Gastroesophageal sphincter (tissue), 4 donors: ENCODE measurements around the gene PARP6. TPM values are rescaled to one million over a fixed set of nuclear protein-coding genes. Genes with fewer than 3 reads are reported as not detected.
A peak's percentile ranks its signal among the peaks of the same experiment; 100 is the strongest.

ENCODE experiments used
- ATAC-seq: fragments of 150-250 bp; one replicate; pipeline ENCODE4 v1.9.1; 2016; ENCODE audit warnings: mild to moderate bottlenecking, moderate library complexity
- H3K27ac ChIP-seq, 4 donors: fragments of 200-600 bp; sonication (generic) in 3 of 4; 1 replicate in 3 of 4; 2 replicates in 1 of 4; pipeline ENCODE4 v1.5.1; 2016 to 2019
- H3K27me3 ChIP-seq: fragments of 200-600 bp; sonication (generic); one replicate; pipeline ENCODE4 v1.5.1; 2019
- H3K36me3 ChIP-seq, 2 donors: fragments of 200-600 bp; sonication (generic); one replicate each; pipeline ENCODE4 v1.5.1; 2019; ENCODE audit warnings: control low read depth in 1 of 2
- H3K4me1 ChIP-seq, 3 donors: fragments of 200-600 bp; sonication (generic); 1 replicate in 2 of 3; 2 replicates in 1 of 3; pipeline ENCODE4 v1.5.1; 2016 to 2019; ENCODE audit warnings: control low read depth in 2 of 3
- H3K4me3 ChIP-seq, 2 donors: fragments of 200-600 bp; sonication (generic); one replicate each; pipeline ENCODE4 v1.5.1; 2019; ENCODE audit warnings: mild to moderate bottlenecking in 1 of 2, moderate library complexity in 1 of 2
- H3K9me3 ChIP-seq, 3 donors: fragments of 200-600 bp; sonication (generic); one replicate each; pipeline ENCODE4 v1.5.1; 2017 to 2019; ENCODE audit warnings: control low read depth in 2 of 3
- CTCF ChIP-seq, 4 experiments: fragments of 200-600 bp in 2 of 4; fragments of 450-650 bp in 2 of 4; sonication (generic) in 1 of 4; IDR thresholded peaks; one replicate each; pipeline ENCODE4 v1.5.1; 2017 to 2019; ENCODE audit warnings: antibody characterized with exemption in 4 of 4, mild to moderate bottlenecking in 2 of 4, moderate library complexity in 2 of 4
- EP300 ChIP-seq: sonication (generic); formaldehyde crosslinking; IDR thresholded peaks from one replicate; pipeline ENCODE4 v1.6.1; 2017; ENCODE audit warnings: antibody characterized with exemption, mild to moderate bottlenecking
- POLR2A ChIP-seq, 2 donors: fragments of 450-650 bp; IDR thresholded peaks; one replicate each; pipeline ENCODE4 v1.6.1; 2017; ENCODE audit warnings: antibody characterized with exemption in 2 of 2, mild to moderate bottlenecking in 2 of 2, moderate library complexity in 1 of 2
- POLR2AphosphoS5 ChIP-seq: sonication (generic); formaldehyde crosslinking; IDR thresholded peaks from one replicate; pipeline ENCODE4 v1.6.1; 2017; ENCODE audit warnings: antibody characterized with exemption
- WGBS, 2 donors: methylation state at CpG; one replicate each; pipeline ENCODE4 v1.1.5; 2018; ENCODE audit warnings: low coverage in 1 of 2; 5-methylcytosine and 5-hydroxymethylcytosine counted together
- total RNA-seq, 4 donors: library from RNA; depleted of rRNA; stranded (reverse); fragments of >200 nt; gene quantifications; one replicate each; pipeline ENCODE4 v1.1.0, GENCODE V29; 2016

Gene PARP6
- total RNA-seq, 4 donors from 2014 or later, result 38.2 to 98.7 (median 71.4) TPM

GRCh38 chr15:72231833-72232478 lies 40.4 kb downstream of the PARP6 start:
- TF ChIP-seq POLR2A (IDR thresholded peaks at IDR 0.05) (no peak), POLR2AphosphoS5 (peak; percentile 25), EP300 (no peak), CTCF (IDR thresholded peaks at IDR 0.05) (no peak)
- no peaks in the 10 kb centered on the region for H3K36me3 ChIP-seq
- H3K4me3 ChIP-seq, result peak overlapping the region; percentile 89 to 90
- peak; percentile 9 for ATAC-seq
- H3K4me1 ChIP-seq, result peaks cover 8 to 45% (median 22%) of the 10 kb centered on the region in 3 donors
- 1 to 2% methylated on average over 10 to 16 of the region's 16 CpGs for WGBS, 2 donors
- no peaks in the 10 kb centered on the region for H3K9me3 ChIP-seq
- no peaks in the 10 kb centered on the region for H3K27me3 ChIP-seq
- H3K27ac ChIP-seq, result peak overlapping the region; percentile 92 to 98 (median 97)

- Histone ChIP-seq H3K27me3 (no peaks in the 10 kb centered on the region), H3K27ac (peak within 1 kb of the TSS; percentile 92 to 98 (median 97)), H3K9me3 (no peaks in the 10 kb centered on the region), H3K36me3 (no peaks in the 10 kb centered on the region), H3K4me1 (peaks cover 8 to 48% (median 27%) of the 10 kb centered on the region in 3 donors), H3K4me3 (peak within 1 kb of the TSS; percentile 89 to 90)
- TF ChIP-seq POLR2AphosphoS5 (peak; percentile 96), POLR2A (IDR thresholded peaks at IDR 0.05) (peak; percentile 97 to 98), EP300 (no peak), CTCF (IDR thresholded peaks at IDR 0.05) (peak in 1 of 4 experiments; percentile 19)
- peak; percentile 89 for ATAC-seq
- WGBS, 2 donors, result 0% methylated on average over 6 of the region's 67 CpGs; no CpG with 5 or more reads in 1 of the 2 donors
These were observed 41.1 kb downstream of the PARP6 start, which contains the start of gene PKM for GRCh38 chr15:72231066-72231832. TSS of gene PKM (minus strand) at chr15:72231190. CDS start at chr15:72219097, 12,093 bp downstream.

GRCh38 chr15:72230197-72231065 lies 41.9 kb downstream of the PARP6 start:
- ATAC-seq, result peak; percentile 81
- Histone ChIP-seq H3K36me3 (no peaks in the 10 kb centered on the region), H3K9me3 (no peaks in the 10 kb centered on the region), H3K4me1 (peaks cover 11 to 56% (median 27%) of the 10 kb centered on the region in 3 donors), H3K4me3 (peak overlapping the region; percentile 89 to 90), H3K27ac (peak overlapping the region; percentile 92 to 98 (median 97)), H3K27me3 (no peaks in the 10 kb centered on the region)
- WGBS, 2 donors, result 0 to 1% methylated on average over 28 to 37 of the region's 79 CpGs
- TF ChIP-seq POLR2A (IDR thresholded peaks at IDR 0.05) (peak; percentile 82 to 90), EP300 (no peak), CTCF (IDR thresholded peaks at IDR 0.05) (peak in 1 of 4 experiments; percentile 26), POLR2AphosphoS5 (peak; percentile 77)

DNA sequence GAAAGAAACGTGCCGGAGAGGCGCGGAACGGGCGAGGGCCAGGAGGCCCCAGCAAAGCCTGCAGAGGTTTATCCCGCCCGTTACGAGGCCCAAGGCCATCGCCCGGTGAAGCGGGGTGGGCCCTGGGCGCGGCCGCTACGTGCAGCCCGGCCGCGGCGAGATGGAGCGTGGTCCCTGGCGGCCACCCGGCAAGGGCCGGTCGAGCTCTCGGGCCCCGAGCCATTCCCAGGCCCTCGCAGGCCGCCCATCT lies 42.5 kb downstream of the PARP6 start:
- Histone ChIP-seq H3K27me3 (no peaks in the 10 kb centered on the region), H3K9me3 (no peaks in the 10 kb centered on the region), H3K27ac (peak overlapping the region; percentile 92 to 98 (median 97)), H3K36me3 (no peaks in the 10 kb centered on the region), H3K4me1 (peaks cover 11 to 61% (median 27%) of the 10 kb centered on the region in 3 donors), H3K4me3 (peak overlapping the region; percentile 89 to 90)
- no peak for ATAC-seq
- 0 to 2% methylated on average over 12 to 20 of the region's 29 CpGs for WGBS, 2 donors
- peak in 1 of 4 experiments; percentile 31 for TF ChIP-seq CTCF (IDR thresholded peaks at IDR 0.05)
- TF ChIP-seq POLR2AphosphoS5, result no peak
